Activated CD4-positive, alpha-beta T cell treated with anti-CD3 and anti-CD28 coated beads, Interleukin-2, Interleukin-6, amounts not matched to agents 100 ng/mL and 50 ng/mL, durations not matched to agents 16 hours and 8 hours (primary cell): Measurements from ENCODE around the gene CCR8.
"Not testable (repeated sequence)": the region's sequence is repeated elsewhere in the genome, so short reads cannot be mapped to it uniquely, and the experiment has no call there.

ENCODE experiments used
- DNase-seq: peaks from one replicate; pipeline ENCODE4 v3.0.0-alpha.2; 2020

Gene CCR8

GRCh38 chr3:39351134-39351533, 21.6 kb downstream of the CCR8 start:
- not testable (repeated sequence) for DNase-seq

GRCh38 chr3:39353168-39353927, 23.8 kb downstream of the CCR8 start:
- DNase-seq = not testable (repeated sequence)

GRCh38 chr3:39358333-39358732, 28.8 kb downstream of the CCR8 start:
- peak; percentile 38 for DNase-seq

GRCh38 chr3:39361252-39361927, 31.9 kb downstream of the CCR8 start:
- peak; percentile 84 for DNase-seq

- no peak for DNase-seq
These were observed 32.7 kb downstream of the CCR8 start for GRCh38 chr3:39362192-39362591.

GRCh38 chr3:39362812-39363211, 33.3 kb downstream of the CCR8 start:
- no peak for DNase-seq

DNA sequence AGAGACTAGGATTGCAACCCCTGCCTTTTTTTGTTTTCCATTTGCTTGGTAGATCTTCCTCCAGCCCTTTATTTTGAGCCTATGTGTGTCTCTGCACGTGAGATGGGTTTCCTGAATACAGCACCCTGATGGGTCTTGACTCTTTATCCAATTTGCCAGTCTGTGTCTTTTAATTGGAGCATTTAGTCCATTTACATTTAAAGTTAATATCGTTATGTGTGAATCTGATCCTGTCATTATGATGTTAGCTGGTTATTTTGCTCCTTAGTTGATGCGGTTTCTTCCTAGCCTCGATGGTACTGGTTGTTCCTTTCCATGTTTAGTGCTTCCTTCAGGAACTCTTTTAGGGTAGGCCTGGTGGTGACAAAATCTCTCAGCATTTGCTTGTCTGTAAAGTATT, 40.9 kb downstream of the CCR8 start:
- DNase-seq = not testable (repeated sequence)

GRCh38 chr3:39372833-39373232, 43.3 kb downstream of the CCR8 start:
- no peak for DNase-seq

DNA sequence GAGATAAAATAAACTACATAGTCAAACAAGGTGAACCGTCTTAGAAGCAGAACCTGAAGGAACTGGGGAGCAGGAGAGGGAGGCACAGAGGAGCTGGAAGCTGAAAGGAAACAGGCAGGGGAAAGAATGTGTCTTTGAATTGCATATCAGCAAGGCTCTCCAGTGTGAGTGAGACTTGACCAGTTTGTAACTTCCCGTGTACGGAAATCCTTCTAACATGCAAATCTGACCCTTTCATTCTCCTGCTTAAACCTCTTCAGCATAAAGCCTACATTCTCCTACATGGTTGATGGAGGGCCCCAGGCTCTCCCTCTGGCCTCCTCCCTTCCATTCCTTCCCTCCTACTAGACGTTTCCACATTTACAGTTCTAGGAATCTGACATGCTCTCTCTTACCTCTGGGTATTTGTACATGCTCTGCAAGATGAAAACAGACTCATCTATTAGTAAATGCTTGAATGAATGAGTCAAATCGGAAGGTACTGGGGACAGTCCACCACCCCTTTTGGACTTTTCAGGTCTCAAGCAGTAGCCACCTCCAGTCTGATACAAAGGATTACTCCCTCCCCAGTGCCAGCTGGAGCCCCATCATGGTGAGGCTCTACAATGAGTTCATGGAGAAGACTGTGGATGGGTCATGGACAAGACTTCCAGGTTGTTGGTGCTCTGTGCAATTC, 47.6 kb downstream of the CCR8 start:
- DNase-seq = no peak

DNA sequence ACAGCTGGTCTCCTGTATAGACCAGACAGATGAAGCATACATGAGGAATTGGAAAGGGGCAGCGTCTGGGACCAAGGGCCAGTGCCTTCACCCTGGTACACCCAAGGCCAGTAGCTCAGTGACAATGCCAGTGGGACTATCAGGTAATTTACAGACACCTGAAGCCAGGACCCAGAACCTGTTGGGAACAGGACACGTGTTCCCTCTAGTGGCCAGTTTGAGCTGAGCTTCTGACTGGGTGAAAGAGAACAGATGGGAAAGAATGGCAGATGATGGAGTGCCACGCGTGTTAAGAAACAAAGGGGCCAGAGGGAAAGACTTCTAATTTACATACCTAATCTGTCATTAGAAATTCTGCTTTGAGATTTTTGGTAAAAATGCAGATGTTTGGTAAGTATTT, 48.6 kb downstream of the CCR8 start:
- DNase-seq = peak; percentile 81

GRCh38 chr3:39378957-39379777, 49.7 kb downstream of the CCR8 start:
- no peak for DNase-seq

DNA sequence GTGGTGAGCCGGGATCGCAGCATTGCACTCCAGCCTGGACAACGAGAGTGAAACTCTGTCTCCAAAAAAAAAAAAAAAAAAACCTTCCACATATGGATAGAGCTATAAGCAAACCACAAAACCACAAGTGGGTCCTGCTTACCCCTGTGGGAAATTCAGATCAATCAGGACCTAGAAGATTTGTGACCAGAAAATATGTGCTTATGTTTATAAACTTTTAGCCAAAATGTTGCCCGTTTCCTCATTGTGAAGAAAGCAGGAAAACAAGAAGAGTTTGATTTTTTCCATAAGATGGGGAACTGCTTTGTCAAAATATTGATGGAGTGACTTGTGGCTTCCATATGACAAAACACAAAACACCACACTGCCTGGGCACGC, 50.3 kb downstream of the CCR8 start:
- no peak for DNase-seq

- DNase-seq = no peak
These were observed 51.9 kb downstream of the CCR8 start for GRCh38 chr3:39381432-39381831.
